ENCODE results near the gene ATG4C. TPM values are rescaled to one million over a fixed set of nuclear protein-coding genes. Genes with fewer than 3 reads are reported as not detected.
A peak's percentile ranks its signal among the peaks of the same experiment; 100 is the strongest.
"Not testable (repeated sequence)": the region's sequence is repeated elsewhere in the genome, so short reads cannot be mapped to it uniquely, and the experiment has no call there.

Gene ATG4C
- total and polyA plus RNA-seq, 2 donors: 6.9 to 17.3 TPM

GRCh38 chr1:62760021-62760782, 23.7 kb upstream of the ATG4C start:
- 68% methylated on average over 6 of the region's 6 CpGs for WGBS
- H3K4me3 ChIP-seq (ENCODE audit: low read depth, low read length); H3K36me3 ChIP-seq (ENCODE audit: insufficient read depth): not testable (repeated sequence)

DNA sequence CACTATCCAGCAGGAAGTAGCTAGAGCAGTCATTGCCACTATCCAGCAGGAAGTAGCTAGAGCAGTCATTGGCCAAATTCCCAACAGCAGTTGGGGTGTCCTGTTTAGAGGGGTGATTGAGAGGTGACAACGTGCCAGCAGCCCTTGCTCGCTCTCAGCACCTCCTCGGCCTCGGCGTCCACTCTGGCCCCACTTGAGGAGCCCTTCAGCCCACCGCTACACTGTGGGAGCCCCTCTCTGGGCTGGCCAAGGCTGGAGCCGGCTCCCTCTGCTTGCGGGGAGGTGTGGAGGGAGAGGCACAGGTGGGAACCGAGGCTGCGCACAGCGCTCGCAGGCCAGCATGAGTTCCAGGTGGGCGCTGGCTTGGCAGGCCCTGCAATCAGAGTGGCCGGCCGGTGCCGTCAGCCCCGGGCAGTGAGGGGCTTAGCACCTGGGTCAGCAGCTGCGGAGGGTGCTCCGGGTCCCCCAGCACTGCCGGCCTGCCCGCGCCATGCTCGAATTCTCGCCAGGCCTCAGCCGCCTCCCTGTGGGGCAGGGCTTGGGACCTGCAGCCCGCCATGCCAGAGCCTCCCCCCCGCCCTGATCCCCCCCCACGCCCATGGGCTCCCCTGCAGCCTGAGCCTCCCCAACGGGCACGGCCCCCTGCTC, 22.6 kb upstream of the ATG4C start:
- H3K27ac ChIP-seq (ENCODE audit: low read depth); H3K36me3 ChIP-seq (ENCODE audit: insufficient read depth); H3K4me1 ChIP-seq (ENCODE audit: insufficient read depth); DNase-seq (ENCODE audit: extremely low spot score); H3K4me3 ChIP-seq (ENCODE audit: low read depth, low read length): not testable (repeated sequence)
- WGBS: 95% methylated on average over 30 of the region's 30 CpGs

More at GRCh38 chr1:62760021-62760782, 23.7 kb upstream of the ATG4C start:
- DNase-seq (ENCODE audit: extremely low spot score); H3K4me1 ChIP-seq (ENCODE audit: insufficient read depth); H3K27ac ChIP-seq (ENCODE audit: low read depth): not testable (repeated sequence)

- not testable (repeated sequence) for H3K4me1 ChIP-seq (ENCODE audit: insufficient read depth); DNase-seq (ENCODE audit: extremely low spot score); H3K36me3 ChIP-seq (ENCODE audit: insufficient read depth); H3K4me3 ChIP-seq (ENCODE audit: low read depth, low read length); H3K27ac ChIP-seq (ENCODE audit: low read depth)
- 91% methylated on average over 4 of the region's 4 CpGs for WGBS
These were observed 21.9 kb upstream of the ATG4C start for GRCh38 chr1:62762027-62762426.

GRCh38 chr1:62765981-62766380, 18.0 kb upstream of the ATG4C start:
- 38% methylated on average over 4 of the region's 4 CpGs for WGBS
- Histone ChIP-seq H3K36me3 (ENCODE audit: insufficient read depth) (no peaks in the 10 kb centered on the region), H3K4me1 (ENCODE audit: insufficient read depth) (no peaks in the 10 kb centered on the region), H3K27ac (ENCODE audit: low read depth) (no peak overlapping the region), H3K4me3 (ENCODE audit: low read depth, low read length) (no peak overlapping the region)
- no peak for DNase-seq (ENCODE audit: extremely low spot score)

DNA sequence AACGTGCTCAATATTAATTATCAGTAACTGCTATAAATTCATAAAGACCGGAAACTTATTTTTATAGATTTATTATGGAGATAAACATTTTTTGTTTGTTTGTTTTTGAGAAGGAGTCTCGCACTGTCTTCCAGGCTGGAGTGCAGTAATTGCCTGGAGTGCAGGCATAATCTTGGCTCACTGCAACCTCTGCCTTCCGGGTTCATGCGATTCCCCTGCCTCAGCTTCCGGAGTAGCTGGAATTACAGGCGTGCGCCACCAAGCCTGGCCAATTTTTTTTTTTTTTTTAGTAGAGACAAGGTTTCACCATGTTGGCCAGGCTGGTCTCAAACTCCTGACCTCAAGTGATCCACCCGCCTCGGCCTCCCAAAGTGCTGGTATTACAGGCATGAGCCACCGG, 15.4 kb upstream of the ATG4C start:
- DNase-seq (ENCODE audit: extremely low spot score); H3K36me3 ChIP-seq (ENCODE audit: insufficient read depth); H3K27ac ChIP-seq (ENCODE audit: low read depth); H3K4me1 ChIP-seq (ENCODE audit: insufficient read depth); H3K4me3 ChIP-seq (ENCODE audit: low read depth, low read length): not testable (repeated sequence)
- 82% methylated on average over 11 of the region's 11 CpGs for WGBS

DNA sequence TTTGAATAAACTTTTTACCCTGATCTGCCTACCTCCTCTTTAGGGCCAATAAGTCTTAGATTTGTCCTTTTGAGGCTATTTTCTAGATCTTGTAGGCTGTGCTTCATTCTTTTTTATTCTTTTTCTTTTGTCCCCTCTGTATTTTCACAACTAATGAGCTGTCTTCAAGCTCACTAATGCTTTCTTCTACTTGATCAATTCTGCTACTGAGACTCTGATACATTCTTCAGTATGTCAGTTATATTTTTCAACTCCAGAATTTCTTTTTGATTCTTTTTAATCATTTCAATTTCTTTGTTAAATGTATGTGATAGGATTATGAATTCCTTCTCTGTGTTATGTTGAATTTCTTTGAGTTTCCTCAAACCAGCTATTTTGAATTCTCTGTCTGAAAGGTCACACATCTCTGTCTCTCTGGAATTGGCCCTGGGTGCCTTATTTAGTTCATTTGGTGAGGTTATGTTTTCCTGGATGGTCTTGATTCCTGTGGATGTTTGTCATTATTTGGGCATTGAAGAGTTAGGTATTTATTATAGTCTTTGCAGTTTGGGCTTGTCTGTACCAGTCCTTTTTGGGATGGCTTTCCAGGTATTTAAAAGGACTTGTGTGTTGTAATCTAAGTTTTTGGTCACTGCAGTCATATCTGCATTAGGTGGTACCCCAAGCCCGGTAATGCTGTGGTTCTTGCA, 11.2 kb upstream of the ATG4C start:
- Histone ChIP-seq H3K36me3 (ENCODE audit: insufficient read depth) (no peaks in the 10 kb centered on the region), H3K4me1 (ENCODE audit: insufficient read depth) (no peaks in the 10 kb centered on the region), H3K27ac (ENCODE audit: low read depth) (no peak overlapping the region), H3K4me3 (ENCODE audit: low read depth, low read length) (no peak overlapping the region)
- 91% methylated on average over 1 of the region's 1 CpG for WGBS
- DNase-seq (ENCODE audit: extremely low spot score): no peak

- DNase-seq (ENCODE audit: extremely low spot score): no peak
- H3K27ac ChIP-seq (ENCODE audit: low read depth): no peak overlapping the region
- no peaks in the 10 kb centered on the region for H3K4me1 ChIP-seq (ENCODE audit: insufficient read depth)
- WGBS: 88% methylated on average over 2 of the region's 2 CpGs
- no peak overlapping the region for H3K4me3 ChIP-seq (ENCODE audit: low read depth, low read length)
- no peaks in the 10 kb centered on the region for H3K36me3 ChIP-seq (ENCODE audit: insufficient read depth)
These were observed 9.9 kb upstream of the ATG4C start for GRCh38 chr1:62774006-62774405.

DNA sequence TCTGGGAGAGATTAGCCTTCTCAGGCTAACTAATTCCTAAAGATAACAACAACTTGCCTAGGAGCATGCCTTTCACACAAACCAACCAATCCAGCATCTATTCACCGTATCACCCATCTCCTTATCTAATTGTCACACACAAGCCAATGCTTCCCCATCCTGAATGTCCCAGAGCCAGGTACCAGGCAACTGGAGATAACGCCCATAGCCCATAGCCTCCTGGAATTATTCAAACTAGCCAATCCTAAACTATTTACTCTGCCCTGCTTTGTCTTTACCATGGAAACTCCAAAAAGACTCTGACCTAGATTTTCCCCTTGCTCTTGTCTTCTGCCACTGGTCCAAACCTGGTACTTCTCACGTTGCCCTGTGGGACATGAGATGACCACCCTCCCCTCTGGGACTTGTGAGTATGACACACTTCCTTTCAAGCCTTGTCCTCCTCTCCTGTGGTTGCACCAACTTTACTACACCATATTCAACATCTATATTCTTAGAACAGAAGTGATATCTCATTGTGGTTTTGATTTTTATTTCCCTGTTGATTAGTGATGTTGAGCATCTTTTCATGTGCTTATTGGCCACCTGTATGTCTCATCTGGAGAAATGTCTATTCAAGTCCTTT, 8.8 kb upstream of the ATG4C start:
- Histone ChIP-seq H3K36me3 (ENCODE audit: insufficient read depth) (no peaks in the 10 kb centered on the region), H3K4me1 (ENCODE audit: insufficient read depth) (no peaks in the 10 kb centered on the region), H3K4me3 (ENCODE audit: low read depth, low read length) (no peak overlapping the region), H3K27ac (ENCODE audit: low read depth) (no peak overlapping the region)
- no peak for DNase-seq (ENCODE audit: extremely low spot score)
- 72% methylated on average over 3 of the region's 3 CpGs for WGBS

DNA sequence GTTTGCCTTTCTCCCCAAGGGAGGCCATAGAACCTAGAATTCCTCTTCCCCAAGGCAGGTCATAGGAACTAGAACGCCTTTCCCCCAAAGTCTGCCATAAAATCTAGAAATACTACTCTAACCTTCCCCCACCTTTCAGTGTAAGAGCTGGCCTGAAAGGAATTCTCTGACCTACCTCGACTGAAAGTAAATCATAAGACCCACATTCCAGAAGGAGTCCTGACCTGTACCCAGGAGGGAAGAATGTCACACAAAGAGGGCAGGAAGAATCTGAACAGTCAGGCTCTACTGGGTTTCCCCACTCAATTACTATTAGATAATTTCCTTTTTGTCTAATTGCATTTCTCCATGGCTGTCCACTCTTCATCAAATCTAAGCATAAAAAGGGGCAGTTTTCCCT, 5.7 kb upstream of the ATG4C start:
- H3K27ac ChIP-seq (ENCODE audit: low read depth): no peak overlapping the region
- H3K4me3 ChIP-seq (ENCODE audit: low read depth, low read length): no peak overlapping the region
- no peaks in the 10 kb centered on the region for H3K4me1 ChIP-seq (ENCODE audit: insufficient read depth)
- WGBS: 50% methylated on average over 2 of the region's 2 CpGs
- DNase-seq (ENCODE audit: extremely low spot score): no peak
- H3K36me3 ChIP-seq (ENCODE audit: insufficient read depth): no peaks in the 10 kb centered on the region

DNA sequence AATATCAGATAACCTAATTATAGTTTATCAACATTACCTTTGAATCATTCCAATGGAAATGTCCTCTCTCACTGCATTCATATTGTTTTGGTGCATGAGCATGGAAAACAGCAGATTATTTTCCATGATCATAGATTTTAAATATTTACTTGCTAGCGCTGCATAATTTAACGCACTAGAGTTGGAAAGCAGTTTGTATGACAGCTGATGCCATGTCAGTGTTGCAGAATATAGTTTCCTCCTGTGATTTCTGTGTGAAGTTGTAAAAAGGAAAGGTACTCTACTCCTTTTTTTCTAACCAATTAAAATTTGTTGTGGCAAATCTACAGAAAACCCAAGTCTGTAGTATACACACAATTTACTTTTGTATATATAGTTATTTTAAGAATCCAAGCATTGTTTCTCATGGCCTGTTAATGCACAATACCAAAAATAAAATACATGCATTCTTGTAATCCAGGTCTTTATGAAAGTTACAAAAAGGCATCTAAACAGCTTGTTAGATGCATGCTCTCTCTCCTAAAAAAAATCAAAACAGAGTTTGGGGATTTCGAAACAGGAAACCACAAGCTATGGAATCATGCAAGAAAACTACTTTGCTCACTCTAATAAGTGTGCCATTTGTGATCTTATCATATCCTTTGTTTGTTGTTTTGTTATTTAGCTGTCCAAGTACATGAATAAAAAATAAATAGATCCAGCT, 1.9 kb upstream of the ATG4C start:
- Histone ChIP-seq H3K4me1 (ENCODE audit: insufficient read depth) (no peaks in the 10 kb centered on the region), H3K36me3 (ENCODE audit: insufficient read depth) (no peaks in the 10 kb centered on the region), H3K4me3 (ENCODE audit: low read depth, low read length) (no peak overlapping the region), H3K27ac (ENCODE audit: low read depth) (no peak overlapping the region)
- 71% methylated on average over 3 of the region's 3 CpGs for WGBS
- no peak for DNase-seq (ENCODE audit: extremely low spot score)

GRCh38 chr1:62782544-62783212, 1.3 kb upstream of the ATG4C start:
- WGBS: 84% methylated on average over 23 of the region's 23 CpGs
- H3K27ac ChIP-seq (ENCODE audit: low read depth); H3K4me1 ChIP-seq (ENCODE audit: insufficient read depth); DNase-seq (ENCODE audit: extremely low spot score); H3K36me3 ChIP-seq (ENCODE audit: insufficient read depth): not testable (repeated sequence)
- peak overlapping the region; percentile 60 for H3K4me3 ChIP-seq (ENCODE audit: low read depth, low read length)

- WGBS: 7% methylated on average over 12 of the region's 12 CpGs
- Histone ChIP-seq H3K4me1 (ENCODE audit: insufficient read depth) (no peaks in the 10 kb centered on the region), H3K36me3 (ENCODE audit: insufficient read depth) (no peaks in the 10 kb centered on the region), H3K27ac (ENCODE audit: low read depth) (peak overlapping the region; percentile 13), H3K4me3 (ENCODE audit: low read depth, low read length) (peak overlapping the region; percentile 60)
- no peak for DNase-seq (ENCODE audit: extremely low spot score)
These were observed 805 bp downstream of the ATG4C start for GRCh38 chr1:62784509-62785365.
